Sigmoid colon (tissue), 7 donors: ENCODE data around the gene CDKN2D. TPM values are rescaled to one million over a fixed set of nuclear protein-coding genes. Genes with fewer than 3 reads are reported as not detected.

Source experiments
- DNase-seq: peaks from one replicate; pipeline ENCODE4 v3.0.0-alpha.2; 2019
- H3K27ac ChIP-seq, 4 donors: fragments of 200-600 bp; sonication (generic); one replicate each; pipeline ENCODE4 v1.5.1; 2016 to 2019; ENCODE audit warnings: mild to moderate bottlenecking in 1 of 4
- H3K27me3 ChIP-seq, 3 donors: fragments of 200-600 bp; sonication (generic); one replicate each; pipeline ENCODE4 v1.5.1; 2019; ENCODE audit warnings: mild to moderate bottlenecking in 1 of 3
- H3K36me3 ChIP-seq, 4 donors: fragments of 200-600 bp; sonication (generic); one replicate each; pipeline ENCODE4 v1.5.1; 2016 to 2019
- H3K4me1 ChIP-seq, 4 donors: fragments of 200-600 bp; sonication (generic); one replicate each; pipeline ENCODE4 v1.5.1; 2017 to 2019
- H3K4me3 ChIP-seq, 4 donors: fragments of 200-600 bp; sonication (generic); one replicate each; pipeline ENCODE4 v1.5.1; 2017 to 2019; ENCODE audit warnings: mild to moderate bottlenecking in 2 of 4, moderate library complexity in 1 of 4
- H3K9me3 ChIP-seq, 4 donors: fragments of 200-600 bp in 3 of 4; sonication (generic) in 3 of 4; one replicate each; pipeline versions ENCODE4 v1.5.1 to v1.6.1; 2013 to 2019
- CTCF ChIP-seq, 4 experiments: fragments of 450-650 bp in 3 of 4; fragments of 200-600 bp in 1 of 4; IDR thresholded peaks; one replicate each; pipeline ENCODE4 v1.5.1; 2016 to 2019; ENCODE audit warnings: antibody characterized with exemption in 4 of 4, mild to moderate bottlenecking in 3 of 4, moderate library complexity in 2 of 4
- EP300 ChIP-seq, 4 donors: sonication (generic); formaldehyde crosslinking; IDR thresholded peaks; one replicate each; pipeline ENCODE4 v1.6.1; 2017; ENCODE audit warnings: antibody characterized with exemption in 4 of 4
- POLR2A ChIP-seq, 2 donors: fragments of 450-650 bp; IDR thresholded peaks; one replicate each; pipeline ENCODE4 v1.6.1; 2016; ENCODE audit warnings: antibody characterized with exemption in 2 of 2, mild to moderate bottlenecking in 2 of 2, moderate library complexity in 2 of 2
- POLR2AphosphoS5 ChIP-seq, 4 donors: sonication (generic); formaldehyde crosslinking; IDR thresholded peaks; one replicate each; pipeline ENCODE4 v1.6.1; 2017; ENCODE audit warnings: antibody characterized with exemption in 4 of 4
- WGBS, 2 donors: extraction: QIAGEN DNeasy Blood & Tissue Kit; methylation state at CpG; one replicate each; pipeline ENCODE4 v1.1.7; 2013; 5-methylcytosine and 5-hydroxymethylcytosine counted together
- intact Hi-C: fragments of 100-400 bp; cut with DNase I; formaldehyde crosslinking; loops from one replicate; pipeline ENCODE4 v1.15.1; 2023
- polyA plus RNA-seq, 3 donors: library from polyadenylated mRNA; stranded (reverse); fragments of 200-250 nt; gene quantifications; one replicate each; pipeline ENCODE4 v1.2.3, GENCODE V29; 2013
- total RNA-seq, 4 donors: library from RNA; depleted of rRNA; stranded (reverse); fragments of >200 nt; gene quantifications; one replicate each; pipeline ENCODE4 v1.1.0, GENCODE V29; 2016
- donor health status: healthy with polysubstance abuse.
- donor health status: Bipolar disorder and iron deficiency.
- donor health status: healthy.

Gene CDKN2D
- total and polyA plus RNA-seq, 7 donors, result 7.5 to 28.2 (median 14.9) TPM

- 85 to 94% methylated on average over 6 of the region's 6 CpGs for WGBS, 2 donors
- Histone ChIP-seq H3K4me1 (peaks cover 0 to 7% (median 5%) of the 10 kb centered on the region in 4 donors), H3K36me3 (peaks cover 23 to 90% (median 55%) of the 10 kb centered on the region in 4 donors), H3K9me3 (no peaks in the 10 kb centered on the region), H3K27me3 (no peaks in the 10 kb centered on the region), H3K4me3 (no peak overlapping the region), H3K27ac (no peak overlapping the region)
- DNase-seq, result no peak
- TF ChIP-seq POLR2A (IDR thresholded peaks at IDR 0.05) (no peak), POLR2AphosphoS5 (IDR thresholded peaks at IDR 0.05) (no peak), EP300 (IDR thresholded peaks at IDR 0.05) (no peak), CTCF (IDR thresholded peaks at IDR 0.05) (no peak)
- intact Hi-C loops, result no loop called here
Observed at GRCh38 chr19:10550336-10550735, 18.4 kb downstream of the CDKN2D start.

DNA sequence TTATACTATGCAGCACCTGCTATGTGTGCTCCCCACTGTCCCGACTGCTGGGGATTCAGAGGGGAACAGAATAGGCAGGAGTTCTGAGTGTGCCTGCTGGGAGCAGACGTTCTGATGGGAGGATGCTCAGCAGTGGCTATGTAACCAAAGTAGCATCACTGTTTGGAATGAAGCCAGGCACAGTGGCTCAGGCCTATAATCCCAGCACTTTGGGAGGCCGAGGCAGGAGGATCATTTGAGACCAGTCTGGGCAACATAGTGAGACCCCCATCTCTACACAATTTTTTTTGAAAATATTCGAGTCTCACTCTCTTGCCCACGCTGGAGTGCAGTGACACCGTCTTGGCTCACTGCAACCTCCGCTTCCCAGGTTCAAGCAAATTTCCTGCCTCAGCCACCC is 19.0 kb downstream of the CDKN2D start:
- DNase-seq, result no peak
- peaks cover 0 to 13% (median 12%) of the 10 kb centered on the region in 4 donors for H3K4me1 ChIP-seq
- no peaks in the 10 kb centered on the region for H3K9me3 ChIP-seq
- intact Hi-C loops, result no loop called here
- 80 to 90% methylated on average over 7 of the region's 7 CpGs for WGBS, 2 donors
- H3K27ac ChIP-seq, result no peak overlapping the region
- no peak overlapping the region for H3K4me3 ChIP-seq
- peaks cover 23 to 84% (median 53%) of the 10 kb centered on the region in 4 donors for H3K36me3 ChIP-seq
- no peaks in the 10 kb centered on the region for H3K27me3 ChIP-seq
- TF ChIP-seq CTCF (IDR thresholded peaks at IDR 0.05) (no peak), EP300 (IDR thresholded peaks at IDR 0.05) (no peak), POLR2AphosphoS5 (IDR thresholded peaks at IDR 0.05) (no peak), POLR2A (IDR thresholded peaks at IDR 0.05) (no peak)

GRCh38 chr19:10548746-10549276 is 20.0 kb downstream of the CDKN2D start:
- H3K4me3 ChIP-seq, result no peak overlapping the region
- no peaks in the 10 kb centered on the region for H3K27me3 ChIP-seq
- 97% methylated on average over 18 of the region's 18 CpGs for WGBS, 2 donors
- TF ChIP-seq POLR2AphosphoS5 (IDR thresholded peaks at IDR 0.05), result no peak
- TF ChIP-seq EP300 (IDR thresholded peaks at IDR 0.05), result no peak
- no peak for TF ChIP-seq POLR2A (IDR thresholded peaks at IDR 0.05)
- no peak for TF ChIP-seq CTCF (IDR thresholded peaks at IDR 0.05)
- peaks cover 17 to 74% (median 47%) of the 10 kb centered on the region in 4 donors for H3K36me3 ChIP-seq
- peaks cover 0 to 18% (median 17%) of the 10 kb centered on the region in 4 donors for H3K4me1 ChIP-seq
- intact Hi-C loops, result no loop called here
- no peak overlapping the region for H3K27ac ChIP-seq
- no peaks in the 10 kb centered on the region for H3K9me3 ChIP-seq
- DNase-seq, result no peak

DNA sequence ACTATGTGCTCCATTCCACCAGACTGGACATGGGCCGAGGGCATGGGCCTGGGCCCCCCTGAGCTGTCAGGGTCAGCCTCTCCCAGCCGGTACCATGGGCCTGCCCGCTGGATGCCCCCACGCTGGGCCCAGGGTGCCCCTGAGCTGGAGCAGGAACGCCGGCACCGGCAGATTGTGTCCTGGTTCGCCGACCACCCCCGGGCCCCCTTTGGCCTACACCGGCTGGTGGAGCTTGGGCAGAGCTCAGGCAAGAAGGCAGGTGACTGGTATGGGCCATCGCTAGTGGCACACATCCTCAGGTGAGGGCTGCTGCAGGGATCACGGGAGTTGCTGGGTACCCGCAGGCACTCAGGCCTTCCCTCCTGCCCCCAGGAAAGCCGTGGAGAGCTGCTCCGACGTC is 22.0 kb downstream of the CDKN2D start:
- H3K4me1 ChIP-seq, result peaks cover 0 to 24% (median 21%) of the 10 kb centered on the region in 4 donors
- peaks cover 14 to 54% (median 27%) of the 10 kb centered on the region in 4 donors for H3K36me3 ChIP-seq
- H3K27ac ChIP-seq, result no peak overlapping the region
- H3K27me3 ChIP-seq, result no peaks in the 10 kb centered on the region
- no peak overlapping the region for H3K4me3 ChIP-seq
- H3K9me3 ChIP-seq, result no peaks in the 10 kb centered on the region
- DNase-seq, result no peak
- TF ChIP-seq CTCF (IDR thresholded peaks at IDR 0.05), result no peak
- no peak for TF ChIP-seq POLR2A (IDR thresholded peaks at IDR 0.05)
- TF ChIP-seq POLR2AphosphoS5 (IDR thresholded peaks at IDR 0.05), result no peak
- 93 to 96% methylated on average over 17 of the region's 17 CpGs for WGBS, 2 donors
- intact Hi-C loops, result no loop called here
